Testis (tissue), 3 donors: ENCODE data around the gene THADA. TPM values are rescaled to one million over a fixed set of nuclear protein-coding genes. Genes with fewer than 3 reads are reported as not detected.

ENCODE experiments used
- DNase-seq: peaks from one replicate; pipeline ENCODE4 v3.0.0-alpha.2; 2019
- H3K27ac ChIP-seq, 2 donors: fragments of 200-600 bp; sonication (generic); one replicate each; pipeline ENCODE4 v1.5.1; 2019
- H3K27me3 ChIP-seq: fragments of 200-600 bp; sonication (generic); one replicate; pipeline ENCODE4 v1.5.1; 2019
- H3K36me3 ChIP-seq: fragments of 200-600 bp; sonication (generic); one replicate; pipeline ENCODE4 v1.5.1; 2017; ENCODE audit warnings: low read depth; ENCODE audit errors: missing control alignments
- H3K4me1 ChIP-seq: fragments of 200-600 bp; sonication (generic); one replicate; pipeline ENCODE4 v1.5.1; 2019
- H3K4me3 ChIP-seq, 2 donors: fragments of 200-600 bp; sonication (generic); one replicate each; pipeline ENCODE4 v1.5.1; 2017 to 2019
- H3K9me3 ChIP-seq: fragments of 200-600 bp; sonication (generic); one replicate; pipeline ENCODE4 v1.5.1; 2017
- POLR2A ChIP-seq: fragments of 450-650 bp; IDR thresholded peaks from one replicate; pipeline ENCODE4 v1.6.1; 2017; ENCODE audit warnings: antibody characterized with exemption, mild to moderate bottlenecking, moderate library complexity
- WGBS, 2 donors: methylation state at CpG; one replicate each; pipeline ENCODE4 v1.1.5; 2018; 5-methylcytosine and 5-hydroxymethylcytosine counted together
- intact Hi-C: fragments of 100-400 bp; cut with DNase I; formaldehyde crosslinking; loops from one replicate; pipeline ENCODE4 v1.15.1; 2023; ENCODE audit warnings: low total_unique reads
- polyA plus RNA-seq: library from polyadenylated mRNA; stranded (reverse); fragments of 350-450 nt; fragmentation: Illumina TruSeq; extraction: RNeasy Lipid Tissue Mini Kit (QIAGEN cat#74804); gene quantifications from one replicate; pipeline ENCODE4 v1.2.3, GENCODE V29; 2014; ENCODE audit warnings: low read depth, low replicate concordance; ENCODE audit not compliant: insufficient read depth
- total RNA-seq, 2 donors: library from RNA; depleted of rRNA; stranded (reverse); fragments of >200 nt; gene quantifications; one replicate each; pipeline ENCODE4 v1.2.3, GENCODE V29; 2016
- TF ChIP-seq, protein P1 (sequence below), 3 experiments: fragments of 450-650 bp in 2 of 3; fragments of 200-600 bp in 1 of 3; sonication (generic) in 1 of 3; IDR thresholded peaks; one replicate each; pipeline ENCODE4 v1.5.1; 2016 to 2019; ENCODE audit warnings: antibody characterized with exemption in 3 of 3, mild to moderate bottlenecking in 2 of 3, moderate library complexity in 1 of 3

The THADA gene
- total and polyA plus RNA-seq, 3 donors from 2014 or later = 29.5 to 43.9 (median 39.5) TPM

- intact Hi-C loops = no loop called here
- WGBS, 2 donors = 88 to 100% methylated on average over 1 of the region's 1 CpG
- Histone ChIP-seq H3K4me1 (peaks cover 25% of the 10 kb centered on the region), H3K9me3 (no peaks in the 10 kb centered on the region), H3K27me3 (no peaks in the 10 kb centered on the region), H3K27ac (peak overlapping the region; percentile 10 to 54), H3K36me3 (no peaks in the 10 kb centered on the region), H3K4me3 (no peak overlapping the region)
- TF ChIP-seq POLR2A = no peak
- TF ChIP-seq, protein P1, sequence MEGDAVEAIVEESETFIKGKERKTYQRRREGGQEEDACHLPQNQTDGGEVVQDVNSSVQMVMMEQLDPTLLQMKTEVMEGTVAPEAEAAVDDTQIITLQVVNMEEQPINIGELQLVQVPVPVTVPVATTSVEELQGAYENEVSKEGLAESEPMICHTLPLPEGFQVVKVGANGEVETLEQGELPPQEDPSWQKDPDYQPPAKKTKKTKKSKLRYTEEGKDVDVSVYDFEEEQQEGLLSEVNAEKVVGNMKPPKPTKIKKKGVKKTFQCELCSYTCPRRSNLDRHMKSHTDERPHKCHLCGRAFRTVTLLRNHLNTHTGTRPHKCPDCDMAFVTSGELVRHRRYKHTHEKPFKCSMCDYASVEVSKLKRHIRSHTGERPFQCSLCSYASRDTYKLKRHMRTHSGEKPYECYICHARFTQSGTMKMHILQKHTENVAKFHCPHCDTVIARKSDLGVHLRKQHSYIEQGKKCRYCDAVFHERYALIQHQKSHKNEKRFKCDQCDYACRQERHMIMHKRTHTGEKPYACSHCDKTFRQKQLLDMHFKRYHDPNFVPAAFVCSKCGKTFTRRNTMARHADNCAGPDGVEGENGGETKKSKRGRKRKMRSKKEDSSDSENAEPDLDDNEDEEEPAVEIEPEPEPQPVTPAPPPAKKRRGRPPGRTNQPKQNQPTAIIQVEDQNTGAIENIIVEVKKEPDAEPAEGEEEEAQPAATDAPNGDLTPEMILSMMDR (IDR thresholded peaks at IDR 0.05) = no peak
- no peak for DNase-seq
Observed at GRCh38 chr2:43525506-43525905, 70.3 kb downstream of the THADA start.

DNA sequence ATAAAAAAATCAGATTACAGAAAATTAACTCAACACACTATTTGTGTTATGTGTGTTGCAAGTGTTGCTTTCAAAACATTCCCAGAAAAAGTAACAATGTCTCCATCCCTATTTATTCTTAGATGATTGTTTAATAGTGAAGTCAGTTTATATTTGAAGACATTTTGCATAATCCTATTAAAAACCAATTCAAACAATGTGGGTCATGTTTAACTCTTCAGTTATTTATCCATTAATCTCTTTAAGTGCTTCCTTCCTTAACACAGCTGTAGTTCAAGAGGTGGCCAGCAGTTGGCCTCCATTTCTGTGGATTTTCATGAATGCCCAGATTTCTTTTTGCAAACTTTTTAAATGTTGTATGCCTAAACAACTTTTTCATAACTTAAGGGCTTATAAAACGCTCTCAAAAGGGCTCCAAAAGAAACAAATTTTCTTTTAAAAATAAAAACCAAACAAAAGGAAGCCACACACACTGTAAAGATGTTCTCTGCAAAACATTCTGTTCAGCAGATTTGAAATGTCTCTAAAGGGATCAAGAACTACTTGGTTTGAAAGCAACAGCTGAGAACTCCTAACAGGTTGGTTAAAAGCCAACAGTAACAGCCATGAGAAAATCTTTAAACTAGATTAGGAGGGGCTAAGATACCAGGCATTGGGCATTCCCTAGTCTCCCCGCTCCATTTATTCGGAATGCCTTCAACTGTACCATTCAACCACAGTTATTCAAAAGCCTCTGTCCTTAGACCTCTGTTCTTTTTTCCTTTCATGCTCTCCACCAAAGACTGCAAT is 71.5 kb downstream of the THADA start:
- intact Hi-C loops = no loop called here
- peak overlapping the region in 1 of 2 donors; percentile 39 for H3K27ac ChIP-seq
- WGBS, 2 donors = 54 to 62% methylated on average over 3 of the region's 3 CpGs

GRCh38 chr2:43522177-43522576 is 73.7 kb downstream of the THADA start:
- no peak for TF ChIP-seq POLR2A
- TF ChIP-seq, protein P1 (IDR thresholded peaks at IDR 0.05) = no peak
- Histone ChIP-seq H3K36me3 (no peaks in the 10 kb centered on the region), H3K9me3 (no peaks in the 10 kb centered on the region), H3K27ac (no peak overlapping the region), H3K4me1 (peaks cover 43% of the 10 kb centered on the region), H3K27me3 (no peaks in the 10 kb centered on the region), H3K4me3 (no peak overlapping the region)
- intact Hi-C loops = no loop called here
- no peak for DNase-seq

More for the DNA sequence above, 71.5 kb downstream of the THADA start:
- Histone ChIP-seq H3K4me1 (peaks cover 29% of the 10 kb centered on the region), H3K4me3 (no peak overlapping the region), H3K9me3 (no peaks in the 10 kb centered on the region), H3K36me3 (no peaks in the 10 kb centered on the region), H3K27me3 (no peaks in the 10 kb centered on the region)
- DNase-seq = no peak
- TF ChIP-seq POLR2A = no peak
- TF ChIP-seq, protein P1 (IDR thresholded peaks at IDR 0.05) = peak; percentile 29 to 56 (median 31)

DNA sequence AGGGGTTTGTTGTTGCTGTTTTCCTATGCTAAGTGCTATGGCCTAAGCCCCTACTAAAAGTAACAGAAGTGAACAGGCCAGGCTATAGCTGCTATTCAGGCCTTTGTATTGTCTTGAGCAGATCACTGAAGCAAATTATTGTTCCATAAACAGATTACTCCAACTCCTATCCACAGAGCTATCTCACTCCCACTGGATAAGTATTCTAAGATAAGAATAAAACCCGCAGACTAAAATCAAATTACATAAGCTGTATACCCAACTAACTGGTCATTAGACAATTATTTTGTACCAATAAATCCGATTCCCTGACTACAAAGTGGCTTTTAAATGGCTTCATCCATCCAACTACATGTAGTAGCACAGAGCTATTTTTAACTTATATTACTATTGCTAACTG is 74.3 kb downstream of the THADA start:
- intact Hi-C loops = no loop called here
- no peaks in the 10 kb centered on the region for H3K27me3 ChIP-seq
- WGBS, 2 donors = 80 to 89% methylated on average over 2 of the region's 2 CpGs
- no peak overlapping the region for H3K27ac ChIP-seq
- peaks cover 46% of the 10 kb centered on the region for H3K4me1 ChIP-seq
- no peaks in the 10 kb centered on the region for H3K36me3 ChIP-seq
- no peak for TF ChIP-seq POLR2A
- TF ChIP-seq, protein P1 (IDR thresholded peaks at IDR 0.05) = no peak
- no peaks in the 10 kb centered on the region for H3K9me3 ChIP-seq
- no peak overlapping the region for H3K4me3 ChIP-seq
- no peak for DNase-seq

GRCh38 chr2:43520919-43521318 is 74.9 kb downstream of the THADA start:
- no peak overlapping the region for H3K27ac ChIP-seq
- no peaks in the 10 kb centered on the region for H3K9me3 ChIP-seq
- no peak overlapping the region for H3K4me3 ChIP-seq
- intact Hi-C loops = no loop called here
- no peaks in the 10 kb centered on the region for H3K27me3 ChIP-seq
- H3K36me3 ChIP-seq = no peaks in the 10 kb centered on the region
- TF ChIP-seq, protein P1 (IDR thresholded peaks at IDR 0.05) = no peak
- TF ChIP-seq POLR2A = no peak
- no peak for DNase-seq
- WGBS, 2 donors = 94 to 98% methylated on average over 2 of the region's 2 CpGs
- H3K4me1 ChIP-seq = peaks cover 48% of the 10 kb centered on the region
